ENCODE data around the gene PRKAB1. TPM values are rescaled to one million over a fixed set of nuclear protein-coding genes. Genes with fewer than 3 reads are reported as not detected.

PRKAB1 gene
- total RNA-seq, 1 experiment from 2014 or later: 34.1 TPM

- no TSS peak for BruUV-seq (replicated peaks)
- H3K9me3 ChIP-seq (ENCODE audit: low read depth, low read length, poor library complexity, severe bottlenecking): no peaks in the 10 kb centered on the region
- H3K27me3 ChIP-seq (replicated peaks; ENCODE audit: insufficient read depth, low read depth, low read length, poor library complexity): no peaks in the 10 kb centered on the region
- intact Hi-C loops (cut with micrococcal nuclease; ENCODE audit: unreplicated experiment): no loop called here
- no peak for TF ChIP-seq EZH2 (IDR thresholded peaks at IDR 0.05; ENCODE audit: borderline replicate concordance, low read depth, low read length, poor library complexity, severe bottlenecking)
- TF ChIP-seq, protein P1, sequence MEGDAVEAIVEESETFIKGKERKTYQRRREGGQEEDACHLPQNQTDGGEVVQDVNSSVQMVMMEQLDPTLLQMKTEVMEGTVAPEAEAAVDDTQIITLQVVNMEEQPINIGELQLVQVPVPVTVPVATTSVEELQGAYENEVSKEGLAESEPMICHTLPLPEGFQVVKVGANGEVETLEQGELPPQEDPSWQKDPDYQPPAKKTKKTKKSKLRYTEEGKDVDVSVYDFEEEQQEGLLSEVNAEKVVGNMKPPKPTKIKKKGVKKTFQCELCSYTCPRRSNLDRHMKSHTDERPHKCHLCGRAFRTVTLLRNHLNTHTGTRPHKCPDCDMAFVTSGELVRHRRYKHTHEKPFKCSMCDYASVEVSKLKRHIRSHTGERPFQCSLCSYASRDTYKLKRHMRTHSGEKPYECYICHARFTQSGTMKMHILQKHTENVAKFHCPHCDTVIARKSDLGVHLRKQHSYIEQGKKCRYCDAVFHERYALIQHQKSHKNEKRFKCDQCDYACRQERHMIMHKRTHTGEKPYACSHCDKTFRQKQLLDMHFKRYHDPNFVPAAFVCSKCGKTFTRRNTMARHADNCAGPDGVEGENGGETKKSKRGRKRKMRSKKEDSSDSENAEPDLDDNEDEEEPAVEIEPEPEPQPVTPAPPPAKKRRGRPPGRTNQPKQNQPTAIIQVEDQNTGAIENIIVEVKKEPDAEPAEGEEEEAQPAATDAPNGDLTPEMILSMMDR (conservative IDR thresholded peaks at IDR 0.05; ENCODE audit: low read depth, low read length): no peak
- no peaks in the 10 kb centered on the region for H3K4me1 ChIP-seq (ENCODE audit: insufficient read depth, low read length, poor library complexity, severe bottlenecking)
- DNase-seq (ENCODE audit: low spot score): no peak
- POLR2A ChIA-PET (ENCODE audit: low non-redundant PET): no interaction called here
- H3K36me3 ChIP-seq (ENCODE audit: insufficient read depth, low read length, poor library complexity, severe bottlenecking): peaks cover 23% of the 10 kb centered on the region
- no peak overlapping the region for H3K4me3 ChIP-seq (ENCODE audit: low read depth, low read length, poor library complexity, severe bottlenecking)
- CTCF ChIA-PET: no interaction called here
- no peak overlapping the region for H3K27ac ChIP-seq (ENCODE audit: low read depth, low read length, poor library complexity, severe bottlenecking)
Observed at GRCh38 chr12:119720349-119720748, 52.4 kb downstream of the PRKAB1 start.

GRCh38 chr12:119721306-119721705, 53.4 kb downstream of the PRKAB1 start:
- TF ChIP-seq, protein P1 (conservative IDR thresholded peaks at IDR 0.05; ENCODE audit: low read depth, low read length): no peak
- TF ChIP-seq EZH2 (IDR thresholded peaks at IDR 0.05; ENCODE audit: borderline replicate concordance, low read depth, low read length, poor library complexity, severe bottlenecking): no peak
- POLR2A ChIA-PET (ENCODE audit: low non-redundant PET): no interaction called here
- Histone ChIP-seq H3K27me3 (replicated peaks; ENCODE audit: insufficient read depth, low read depth, low read length, poor library complexity) (no peaks in the 10 kb centered on the region), H3K36me3 (ENCODE audit: insufficient read depth, low read length, poor library complexity, severe bottlenecking) (peaks cover 20% of the 10 kb centered on the region), H3K27ac (ENCODE audit: low read depth, low read length, poor library complexity, severe bottlenecking) (no peak overlapping the region), H3K4me1 (ENCODE audit: insufficient read depth, low read length, poor library complexity, severe bottlenecking) (no peaks in the 10 kb centered on the region), H3K4me3 (ENCODE audit: low read depth, low read length, poor library complexity, severe bottlenecking) (no peak overlapping the region), H3K9me3 (ENCODE audit: low read depth, low read length, poor library complexity, severe bottlenecking) (no peaks in the 10 kb centered on the region)
- CTCF ChIA-PET: no interaction called here
- intact Hi-C loops (cut with micrococcal nuclease; ENCODE audit: unreplicated experiment): no loop called here
- no peak for DNase-seq (ENCODE audit: low spot score)
- no TSS peak for BruUV-seq (replicated peaks)

- no peak for DNase-seq (ENCODE audit: low spot score)
- H3K4me3 ChIP-seq (ENCODE audit: low read depth, low read length, poor library complexity, severe bottlenecking): no peak overlapping the region
- peaks cover 2% of the 10 kb centered on the region for H3K36me3 ChIP-seq (ENCODE audit: insufficient read depth, low read length, poor library complexity, severe bottlenecking)
- no peaks in the 10 kb centered on the region for H3K4me1 ChIP-seq (ENCODE audit: insufficient read depth, low read length, poor library complexity, severe bottlenecking)
- TF ChIP-seq, protein P1 (conservative IDR thresholded peaks at IDR 0.05; ENCODE audit: low read depth, low read length): no peak
- TF ChIP-seq EZH2 (IDR thresholded peaks at IDR 0.05; ENCODE audit: borderline replicate concordance, low read depth, low read length, poor library complexity, severe bottlenecking): no peak
- H3K9me3 ChIP-seq (ENCODE audit: low read depth, low read length, poor library complexity, severe bottlenecking): no peaks in the 10 kb centered on the region
- BruUV-seq (replicated peaks): no TSS peak
- no peak overlapping the region for H3K27ac ChIP-seq (ENCODE audit: low read depth, low read length, poor library complexity, severe bottlenecking)
- H3K27me3 ChIP-seq (replicated peaks; ENCODE audit: insufficient read depth, low read depth, low read length, poor library complexity): no peaks in the 10 kb centered on the region
- CTCF ChIA-PET: no interaction called here
- POLR2A ChIA-PET (ENCODE audit: low non-redundant PET): no interaction called here
- intact Hi-C loops (cut with micrococcal nuclease; ENCODE audit: unreplicated experiment): no loop called here
Observed at GRCh38 chr12:119725523-119725922, 57.6 kb downstream of the PRKAB1 start.
